Measurements from ENCODE around the gene TPSG1. TPM values are rescaled to one million over a fixed set of nuclear protein-coding genes. Genes with fewer than 3 reads are reported as not detected.

Gene TPSG1
- total and polyA plus RNA-seq, 2 experiments from 2014 or later = 0.81 TPM; not detected in 1

DNA sequence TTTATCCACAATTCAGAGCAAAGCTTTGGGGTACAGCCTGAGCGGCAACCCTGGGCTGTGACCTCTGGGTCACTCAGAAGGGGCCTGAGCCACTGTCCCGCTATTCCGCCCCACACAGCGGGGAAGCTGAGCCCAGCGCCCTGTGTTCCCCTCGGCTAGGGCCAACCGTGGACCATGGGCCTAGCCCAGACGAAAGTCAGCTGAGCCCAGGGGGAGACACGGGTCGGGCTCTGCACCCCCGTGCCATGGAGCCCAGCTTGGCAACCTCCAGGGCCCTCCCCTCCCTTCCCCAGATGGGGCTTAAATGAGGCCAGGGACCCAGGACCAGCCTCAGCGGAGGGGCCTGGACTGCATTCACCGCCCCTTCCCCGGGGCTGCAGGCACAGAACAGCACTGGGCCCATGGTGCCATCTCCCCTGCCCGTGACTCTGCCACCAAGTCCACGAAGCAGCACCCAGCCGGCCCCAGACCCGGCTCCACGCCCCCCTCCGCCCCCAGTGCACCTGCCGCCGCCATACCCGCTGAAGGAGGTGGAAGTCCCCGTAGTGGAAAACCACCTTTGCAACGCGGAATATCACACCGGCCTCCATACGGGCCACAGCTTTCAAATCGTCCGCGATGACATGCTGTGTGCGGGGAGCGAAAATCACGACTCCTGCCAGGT lies 32.6 kb upstream of the TPSG1 start:
- Mint-ChIP-seq H3K27me3 (ENCODE audit: insufficient read depth, low read depth, poor library complexity) (peaks cover 26% of the 10 kb centered on the region), H3K36me3 (ENCODE audit: low read depth) (no peaks in the 10 kb centered on the region), H3K9me3 (no peaks in the 10 kb centered on the region), H3K4me3 (no peak overlapping the region), H3K4me1 (peaks cover 11% of the 10 kb centered on the region), H3K27ac (no peak overlapping the region)
- Histone ChIP-seq H2AFZ (no peak overlapping the region), H3K27ac (ENCODE audit: low read depth) (no peak overlapping the region), H4K20me1 (replicated peaks; ENCODE audit: insufficient read depth) (0 out of 2 replicates have a peak, but pooled peaks cover 2% of the 10 kb centered on the region), H3K4me1 (ENCODE audit: insufficient read depth) (no peaks in the 10 kb centered on the region), H3K4me2 (no peak overlapping the region), H3K36me3 (ENCODE audit: insufficient read depth) (no peaks in the 10 kb centered on the region), H3K27me3 (ENCODE audit: insufficient read depth) (no peaks in the 10 kb centered on the region), H3K4me3 (no peak overlapping the region), H3F3A (replicated peaks; ENCODE audit: low read depth) (no peaks in the 10 kb centered on the region), H3K79me2 (replicated peaks; ENCODE audit: insufficient read depth) (no peaks in the 10 kb centered on the region), H3K9me2 (ENCODE audit: insufficient read depth) (no peaks in the 10 kb centered on the region)
- DNase-seq (ENCODE audit: low spot score) (no peak), ATAC-seq (no peak)
- TF ChIP-seq NANOG (IDR thresholded peaks at IDR 0.05; ENCODE audit: borderline replicate concordance) (no peak), ZNF331 (CRISPR knock-in tag; IDR thresholded peaks at IDR 0.05; ENCODE audit: low read depth) (no peak), POLR2AphosphoS5 (IDR thresholded peaks at IDR 0.05; ENCODE audit: low read depth) (no peak), ETS1 (IDR thresholded peaks at IDR 0.05) (no peak), CREB1 (CRISPR knock-in tag; IDR thresholded peaks at IDR 0.05; ENCODE audit: low read depth) (no peak), EZH2 (IDR thresholded peaks at IDR 0.05; ENCODE audit: low read depth, unreplicated experiment) (no peak), ZNF114 (CRISPR knock-in tag; IDR thresholded peaks at IDR 0.05) (no peak), STAT1 (IDR thresholded peaks at IDR 0.05; ENCODE audit: unreplicated experiment) (no peak), JUNB (IDR thresholded peaks at IDR 0.05; ENCODE audit: unreplicated experiment) (no peak), ZNF462 (CRISPR knock-in tag; IDR thresholded peaks at IDR 0.05) (no peak), EZH2phosphoT487 (IDR thresholded peaks at IDR 0.05; ENCODE audit: unreplicated experiment) (no peak)
- TF ChIP-seq, protein P1, sequence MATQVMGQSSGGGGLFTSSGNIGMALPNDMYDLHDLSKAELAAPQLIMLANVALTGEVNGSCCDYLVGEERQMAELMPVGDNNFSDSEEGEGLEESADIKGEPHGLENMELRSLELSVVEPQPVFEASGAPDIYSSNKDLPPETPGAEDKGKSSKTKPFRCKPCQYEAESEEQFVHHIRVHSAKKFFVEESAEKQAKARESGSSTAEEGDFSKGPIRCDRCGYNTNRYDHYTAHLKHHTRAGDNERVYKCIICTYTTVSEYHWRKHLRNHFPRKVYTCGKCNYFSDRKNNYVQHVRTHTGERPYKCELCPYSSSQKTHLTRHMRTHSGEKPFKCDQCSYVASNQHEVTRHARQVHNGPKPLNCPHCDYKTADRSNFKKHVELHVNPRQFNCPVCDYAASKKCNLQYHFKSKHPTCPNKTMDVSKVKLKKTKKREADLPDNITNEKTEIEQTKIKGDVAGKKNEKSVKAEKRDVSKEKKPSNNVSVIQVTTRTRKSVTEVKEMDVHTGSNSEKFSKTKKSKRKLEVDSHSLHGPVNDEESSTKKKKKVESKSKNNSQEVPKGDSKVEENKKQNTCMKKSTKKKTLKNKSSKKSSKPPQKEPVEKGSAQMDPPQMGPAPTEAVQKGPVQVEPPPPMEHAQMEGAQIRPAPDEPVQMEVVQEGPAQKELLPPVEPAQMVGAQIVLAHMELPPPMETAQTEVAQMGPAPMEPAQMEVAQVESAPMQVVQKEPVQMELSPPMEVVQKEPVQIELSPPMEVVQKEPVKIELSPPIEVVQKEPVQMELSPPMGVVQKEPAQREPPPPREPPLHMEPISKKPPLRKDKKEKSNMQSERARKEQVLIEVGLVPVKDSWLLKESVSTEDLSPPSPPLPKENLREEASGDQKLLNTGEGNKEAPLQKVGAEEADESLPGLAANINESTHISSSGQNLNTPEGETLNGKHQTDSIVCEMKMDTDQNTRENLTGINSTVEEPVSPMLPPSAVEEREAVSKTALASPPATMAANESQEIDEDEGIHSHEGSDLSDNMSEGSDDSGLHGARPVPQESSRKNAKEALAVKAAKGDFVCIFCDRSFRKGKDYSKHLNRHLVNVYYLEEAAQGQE (IDR thresholded peaks at IDR 0.05; ENCODE audit: unreplicated experiment) = no peak
- TF ChIP-seq, protein P2, sequence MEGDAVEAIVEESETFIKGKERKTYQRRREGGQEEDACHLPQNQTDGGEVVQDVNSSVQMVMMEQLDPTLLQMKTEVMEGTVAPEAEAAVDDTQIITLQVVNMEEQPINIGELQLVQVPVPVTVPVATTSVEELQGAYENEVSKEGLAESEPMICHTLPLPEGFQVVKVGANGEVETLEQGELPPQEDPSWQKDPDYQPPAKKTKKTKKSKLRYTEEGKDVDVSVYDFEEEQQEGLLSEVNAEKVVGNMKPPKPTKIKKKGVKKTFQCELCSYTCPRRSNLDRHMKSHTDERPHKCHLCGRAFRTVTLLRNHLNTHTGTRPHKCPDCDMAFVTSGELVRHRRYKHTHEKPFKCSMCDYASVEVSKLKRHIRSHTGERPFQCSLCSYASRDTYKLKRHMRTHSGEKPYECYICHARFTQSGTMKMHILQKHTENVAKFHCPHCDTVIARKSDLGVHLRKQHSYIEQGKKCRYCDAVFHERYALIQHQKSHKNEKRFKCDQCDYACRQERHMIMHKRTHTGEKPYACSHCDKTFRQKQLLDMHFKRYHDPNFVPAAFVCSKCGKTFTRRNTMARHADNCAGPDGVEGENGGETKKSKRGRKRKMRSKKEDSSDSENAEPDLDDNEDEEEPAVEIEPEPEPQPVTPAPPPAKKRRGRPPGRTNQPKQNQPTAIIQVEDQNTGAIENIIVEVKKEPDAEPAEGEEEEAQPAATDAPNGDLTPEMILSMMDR (conservative IDR thresholded peaks at IDR 0.05; ENCODE audit: low read depth in 2 of 2) = no peak

All from GM23338 (cell line).